GM23248 (cell line): ENCODE measurements around the gene CHRNA4. TPM values are rescaled to one million over a fixed set of nuclear protein-coding genes. Genes with fewer than 3 reads are reported as not detected.

ENCODE experiments used
- DNase-seq: peaks from one replicate; pipeline ENCODE4 v3.0.0-alpha.2; 2015
- H2AFZ ChIP-seq: fragments of 200-600 bp; sonication (generic); 2 replicates; pipeline ENCODE4 v1.6.1; 2016; ENCODE audit warnings: antibody characterized with exemption
- H3F3A ChIP-seq: fragments of 200-600 bp; sonication (generic); 2 replicates; pipeline ENCODE4 v1.6.1; 2016; ENCODE audit warnings: mild to moderate bottlenecking, antibody characterized with exemption, mixed run types; ENCODE audit not compliant: insufficient read depth
- H3K27ac ChIP-seq: fragments of 200-600 bp; sonication (generic); 2 replicates; pipeline ENCODE4 v1.5.1; 2016; ENCODE audit warnings: mild to moderate bottlenecking
- H3K27me3 ChIP-seq: fragments of 200-600 bp; sonication (generic); replicated peaks from 2 replicates; pipeline ENCODE4 v1.6.1; 2016; ENCODE audit warnings: mild to moderate bottlenecking; ENCODE audit not compliant: insufficient read depth
- H3K36me3 ChIP-seq: fragments of 200-600 bp; sonication (generic); 2 replicates; pipeline ENCODE4 v1.6.1; 2016; ENCODE audit warnings: low read depth, mild to moderate bottlenecking
- H3K4me1 ChIP-seq: fragments of 200-600 bp; sonication (generic); 2 replicates; pipeline ENCODE4 v1.6.1; 2016; ENCODE audit warnings: mild to moderate bottlenecking; ENCODE audit not compliant: insufficient read depth
- H3K4me2 ChIP-seq: fragments of 200-600 bp; sonication (generic); one replicate; pipeline ENCODE4 v1.6.1; 2016; ENCODE audit warnings: mild to moderate bottlenecking; ENCODE audit not compliant: unreplicated experiment
- H3K4me3 ChIP-seq: fragments of 200-600 bp; sonication (generic); 2 replicates; pipeline ENCODE4 v1.5.1; 2016; ENCODE audit warnings: mild to moderate bottlenecking
- H3K79me2 ChIP-seq: fragments of 200-600 bp; sonication (generic); 2 replicates; pipeline ENCODE4 v1.6.1; 2016; ENCODE audit warnings: mild to moderate bottlenecking; ENCODE audit not compliant: insufficient read depth
- H3K9ac ChIP-seq: fragments of 200-600 bp; sonication (generic); 2 replicates; pipeline ENCODE4 v1.6.1; 2016; ENCODE audit warnings: mild to moderate bottlenecking
- H3K9me2 ChIP-seq: fragments of 200-600 bp; sonication (generic); 2 replicates; pipeline ENCODE4 v1.6.1; 2016; ENCODE audit warnings: mixed run types, mild to moderate bottlenecking, moderate library complexity; ENCODE audit not compliant: insufficient read depth
- H3K9me3 ChIP-seq: fragments of 200-600 bp; sonication (generic); one replicate; pipeline ENCODE4 v1.6.1; 2017; ENCODE audit warnings: low read depth
- H4K20me1 ChIP-seq: fragments of 200-600 bp; sonication (generic); 2 replicates; pipeline ENCODE4 v1.6.0; 2016; ENCODE audit not compliant: insufficient read depth
- EZH2 ChIP-seq: fragments of 200-600 bp; sonication (generic); IDR thresholded peaks from 2 replicates; pipeline ENCODE4 v1.6.1; 2018; ENCODE audit warnings: antibody characterized with exemption, mild to moderate bottlenecking; ENCODE audit not compliant: insufficient read depth, poor library complexity, severe bottlenecking
- EZH2phosphoT487 ChIP-seq: fragments of 200-600 bp; sonication (generic); IDR thresholded peaks from 2 replicates; pipeline ENCODE4 v1.6.1; 2018; ENCODE audit warnings: antibody characterized with exemption, moderate library complexity, mild to moderate bottlenecking, low read depth; ENCODE audit not compliant: insufficient read depth
- WGBS, 2 experiments: methylation state at CpG; one replicate each; pipeline ENCODE4 v1.1.6; 2015 to 2017; ENCODE audit warnings: low lambda C conversion rate in 2 of 2, low coverage in 1 of 2; ENCODE audit errors: missing lambda C conversion rate in 2 of 2; 5-methylcytosine and 5-hydroxymethylcytosine counted together
- in situ Hi-C: fragments of 300-500 bp; cut with MboI; formaldehyde crosslinking; loops from 2 replicates; pipeline ENCODE4 v1.15.0; 2020
- polyA plus RNA-seq: library from polyadenylated mRNA; unstranded; fragments of >200 nt; fragmentation: Nextera tagmentation; extraction: Ambion mirVana; gene quantifications from 2 replicates; pipeline ENCODE4 v1.2.1, GENCODE V29; 2016
- total RNA-seq: library from RNA; depleted of rRNA; stranded (reverse); fragments of >200 nt; shearing (Covaris generic); gene quantifications from 2 replicates; pipeline ENCODE4 v1.2.3, GENCODE V29; 2014

CHRNA4 gene
- total and polyA plus RNA-seq, 2 experiments from 2014 or later = not detected

GRCh38 chr20:63376283-63377250 lies 15.4 kb upstream of the CHRNA4 start:
- TF ChIP-seq EZH2phosphoT487 = no peak
- Histone ChIP-seq H3K9me2 (no peaks in the 10 kb centered on the region), H2AFZ (no peak overlapping the region), H3K4me2 (no peak overlapping the region), H3K9me3 (no peaks in the 10 kb centered on the region), H3K4me1 (no peaks in the 10 kb centered on the region), H3K27ac (no peak overlapping the region), H3K27me3 (peaks cover 36% of the 10 kb centered on the region), H3K4me3 (no peak overlapping the region), H3K79me2 (no peaks in the 10 kb centered on the region), H3K9ac (no peak overlapping the region), H3F3A (no peaks in the 10 kb centered on the region), H4K20me1 (no peaks in the 10 kb centered on the region), H3K36me3 (no peaks in the 10 kb centered on the region)
- in situ Hi-C loops = no loop called here
- DNase-seq = no peak
- 15 to 17% methylated on average over 25 to 28 of the region's 31 CpGs for WGBS, 2 experiments

- Histone ChIP-seq H3K9ac (no peak overlapping the region), H3K79me2 (no peaks in the 10 kb centered on the region), H3K4me3 (no peak overlapping the region), H4K20me1 (no peaks in the 10 kb centered on the region), H3K9me2 (no peaks in the 10 kb centered on the region), H3K27ac (no peak overlapping the region), H3K27me3 (peaks cover 43% of the 10 kb centered on the region), H3K9me3 (no peaks in the 10 kb centered on the region), H3K4me1 (no peaks in the 10 kb centered on the region), H3K4me2 (no peak overlapping the region), H3K36me3 (no peaks in the 10 kb centered on the region), H3F3A (no peaks in the 10 kb centered on the region), H2AFZ (no peak overlapping the region)
- TF ChIP-seq EZH2 (no peak), EZH2phosphoT487 (no peak)
- in situ Hi-C loops = no loop called here
- WGBS, 2 experiments = 52% methylated on average over 3 of the region's 3 CpGs; no CpG with 5 or more reads in 1 of the 2 experiments
- DNase-seq = no peak
Measured at GRCh38 chr20:63375438-63375837, 14.3 kb upstream of the CHRNA4 start.

GRCh38 chr20:63374504-63374903 lies 13.4 kb upstream of the CHRNA4 start:
- TF ChIP-seq EZH2phosphoT487 = no peak
- no peak for TF ChIP-seq EZH2
- H3K36me3 ChIP-seq = no peaks in the 10 kb centered on the region
- no peak overlapping the region for H3K4me2 ChIP-seq
- H3K4me3 ChIP-seq = no peak overlapping the region
- no peaks in the 10 kb centered on the region for H3K9me2 ChIP-seq
- no peaks in the 10 kb centered on the region for H3K4me1 ChIP-seq
- no peaks in the 10 kb centered on the region for H3K79me2 ChIP-seq
- H3K9ac ChIP-seq = no peak overlapping the region
- H3F3A ChIP-seq = no peaks in the 10 kb centered on the region
- H3K9me3 ChIP-seq = no peaks in the 10 kb centered on the region
- DNase-seq = no peak
- H4K20me1 ChIP-seq = no peaks in the 10 kb centered on the region
- H3K27ac ChIP-seq = no peak overlapping the region
- H3K27me3 ChIP-seq = peaks cover 43% of the 10 kb centered on the region
- no peak overlapping the region for H2AFZ ChIP-seq
- in situ Hi-C loops = no loop called here
- WGBS, 2 experiments = 51 to 52% methylated on average over 12 of the region's 12 CpGs

GRCh38 chr20:63373996-63374395 lies 12.8 kb upstream of the CHRNA4 start:
- Histone ChIP-seq H3K4me3 (no peak overlapping the region), H3F3A (no peaks in the 10 kb centered on the region), H3K36me3 (no peaks in the 10 kb centered on the region), H3K79me2 (no peaks in the 10 kb centered on the region), H3K9ac (no peak overlapping the region), H3K4me1 (no peaks in the 10 kb centered on the region), H3K4me2 (no peak overlapping the region), H2AFZ (no peak overlapping the region), H4K20me1 (no peaks in the 10 kb centered on the region), H3K27me3 (peaks cover 43% of the 10 kb centered on the region), H3K9me2 (no peaks in the 10 kb centered on the region), H3K27ac (no peak overlapping the region), H3K9me3 (no peaks in the 10 kb centered on the region)
- DNase-seq = no peak
- in situ Hi-C loops = no loop called here
- 68 to 71% methylated on average over 19 of the region's 19 CpGs for WGBS, 2 experiments
- TF ChIP-seq EZH2 (no peak), EZH2phosphoT487 (no peak)
